Dedifferentiated amniotic fluid mesenchymal stem cell (primary cell): Measurements from ENCODE around the gene EDC3.
A peak's percentile ranks its signal among the peaks of the same experiment; 100 is the strongest.
"Not testable (repeated sequence)": the region's sequence is repeated elsewhere in the genome, so short reads cannot be mapped to it uniquely, and the experiment has no call there.

Source experiments
- DNase-seq: peaks from one replicate; pipeline ENCODE4 v3.0.0-alpha.2; 2016; ENCODE audit errors: extremely low spot score

EDC3 gene

DNA sequence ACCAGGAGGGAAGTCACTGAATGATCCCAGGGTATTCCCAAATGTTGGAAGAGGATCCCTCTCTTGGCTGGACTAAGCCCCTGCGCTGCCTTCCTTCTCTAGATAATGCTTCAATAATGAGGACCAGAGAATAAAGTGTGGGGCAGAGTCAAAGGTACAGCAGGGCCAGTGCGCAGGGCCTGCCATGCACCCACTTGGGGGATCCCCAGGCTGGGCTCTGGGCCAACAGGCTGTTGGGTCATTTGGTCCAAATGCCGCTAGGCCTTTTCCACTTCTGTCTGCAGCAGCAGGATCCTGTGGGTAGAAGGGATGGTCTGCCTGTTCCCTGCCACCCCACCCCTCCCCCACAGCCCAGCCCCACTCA is 85.9 kb downstream of the EDC3 start:
- DNase-seq: no peak

DNA sequence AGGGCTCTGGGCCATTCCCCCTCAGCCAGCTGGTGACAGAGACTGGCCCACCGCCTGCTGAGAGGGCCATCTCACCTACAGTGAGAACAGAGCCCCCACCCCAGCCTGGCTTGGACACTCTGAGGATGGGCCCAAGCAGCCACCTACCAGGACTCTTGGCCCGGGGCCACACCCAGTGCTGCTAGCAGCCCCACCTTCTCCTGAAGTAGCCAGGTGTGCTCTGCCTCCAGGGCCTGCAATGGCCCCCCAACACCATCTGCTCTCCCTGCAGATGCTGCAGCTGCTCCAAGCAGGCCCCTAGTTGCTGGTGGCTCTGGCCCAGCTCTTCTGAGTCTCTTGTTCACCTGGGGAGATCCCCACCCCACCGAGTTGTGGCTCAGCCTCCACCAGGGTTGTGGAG is 87.0 kb downstream of the EDC3 start:
- DNase-seq: no peak

DNA sequence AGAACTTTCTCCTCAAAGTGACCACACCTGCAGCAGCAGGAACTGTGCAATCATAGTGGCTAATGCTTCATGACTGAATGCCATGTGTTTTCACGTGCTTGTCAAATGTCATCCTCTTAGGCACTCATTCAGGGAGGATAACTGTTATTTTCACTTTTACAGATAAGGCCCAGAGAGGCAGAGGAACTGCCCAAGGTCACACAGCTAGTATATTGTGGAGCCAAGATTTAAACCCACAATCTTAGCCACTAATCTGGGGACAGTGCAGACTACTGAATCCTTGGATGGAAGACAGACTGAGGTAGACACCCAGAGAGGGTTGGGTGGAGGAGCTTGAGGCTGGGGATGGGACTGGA is 90.1 kb downstream of the EDC3 start:
- DNase-seq: no peak

DNA sequence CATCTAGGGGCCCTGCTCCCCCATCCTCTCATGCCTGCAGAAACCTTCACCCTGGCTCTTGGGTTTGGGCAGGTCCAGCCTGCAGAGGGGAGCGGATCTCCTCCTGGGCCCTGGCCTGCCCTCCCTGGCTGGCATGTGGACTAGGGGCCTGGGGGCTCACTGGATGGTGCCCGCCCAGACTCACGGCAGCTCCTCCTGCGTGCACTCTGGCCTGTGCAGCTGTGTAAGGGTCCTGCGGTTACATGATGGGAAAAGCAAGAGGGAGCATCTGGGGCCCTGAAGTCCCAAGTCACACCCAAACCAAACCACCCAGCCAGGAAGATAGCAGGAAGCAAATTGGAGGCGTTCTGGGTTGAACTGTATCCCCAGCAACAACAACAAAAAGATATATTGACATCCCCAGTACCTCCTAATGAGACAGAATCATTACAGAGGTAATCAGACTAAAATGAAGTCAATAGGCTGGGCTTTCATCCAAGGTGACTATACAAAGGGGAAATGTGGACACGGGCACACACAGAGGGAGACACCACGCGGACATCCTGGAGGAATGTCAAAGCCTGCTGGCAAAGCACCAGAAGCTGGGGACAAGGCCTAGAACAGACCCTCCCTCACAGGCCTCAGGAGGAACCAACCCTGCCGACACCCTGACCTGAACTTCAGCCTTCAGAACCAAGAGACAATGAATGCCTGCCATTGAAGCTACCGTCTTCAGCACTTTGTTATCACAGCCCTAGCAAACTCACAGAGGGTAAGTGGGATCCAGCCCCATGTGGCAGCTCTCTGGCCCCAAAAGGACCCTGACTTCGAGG is 90.6 kb downstream of the EDC3 start:
- no peak for DNase-seq

DNA sequence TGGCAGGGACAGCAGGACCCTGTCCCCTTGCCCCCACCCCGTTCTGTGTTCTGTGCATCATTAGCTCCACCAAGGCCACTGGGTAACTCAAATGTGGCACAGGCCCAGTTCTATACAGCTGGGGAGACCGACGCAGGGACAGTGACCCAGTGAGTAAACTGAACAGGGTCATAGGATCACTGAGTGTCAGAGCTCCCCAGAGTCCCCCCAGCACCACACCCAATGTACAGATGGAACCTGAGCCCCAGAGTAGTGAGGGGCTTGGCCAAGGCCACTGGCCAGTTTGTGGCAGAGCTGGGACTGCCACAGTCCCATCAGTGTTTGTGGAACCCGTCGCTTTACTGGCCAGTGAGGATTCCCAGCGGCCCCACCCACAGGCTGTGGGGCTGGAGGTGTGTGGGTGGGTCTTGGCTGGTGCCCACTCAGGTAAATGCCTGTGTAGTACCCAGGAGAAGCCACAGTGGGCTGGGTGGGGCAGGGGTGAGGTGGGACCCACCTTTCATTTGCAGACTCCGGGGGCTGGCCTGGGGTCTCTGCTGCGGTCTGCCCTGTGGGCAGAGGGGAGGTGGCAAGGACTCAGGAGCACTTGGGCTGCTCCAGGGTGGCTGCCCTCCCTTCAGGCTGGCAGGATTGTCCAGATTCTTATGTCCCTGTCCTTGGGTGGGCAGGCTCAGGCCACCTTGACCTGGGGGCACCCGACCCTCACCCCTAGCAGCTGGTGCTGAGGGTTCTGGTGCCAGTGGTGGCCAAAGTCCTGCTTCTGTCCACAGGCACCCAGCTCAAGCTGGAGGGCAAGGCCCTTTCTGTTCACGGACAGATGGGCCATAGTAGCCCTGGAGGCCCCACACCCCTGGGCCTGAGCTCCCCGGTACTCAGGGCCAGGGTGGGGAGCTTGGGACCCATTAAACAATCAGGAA is 91.8 kb downstream of the EDC3 start:
- no peak for DNase-seq

DNA sequence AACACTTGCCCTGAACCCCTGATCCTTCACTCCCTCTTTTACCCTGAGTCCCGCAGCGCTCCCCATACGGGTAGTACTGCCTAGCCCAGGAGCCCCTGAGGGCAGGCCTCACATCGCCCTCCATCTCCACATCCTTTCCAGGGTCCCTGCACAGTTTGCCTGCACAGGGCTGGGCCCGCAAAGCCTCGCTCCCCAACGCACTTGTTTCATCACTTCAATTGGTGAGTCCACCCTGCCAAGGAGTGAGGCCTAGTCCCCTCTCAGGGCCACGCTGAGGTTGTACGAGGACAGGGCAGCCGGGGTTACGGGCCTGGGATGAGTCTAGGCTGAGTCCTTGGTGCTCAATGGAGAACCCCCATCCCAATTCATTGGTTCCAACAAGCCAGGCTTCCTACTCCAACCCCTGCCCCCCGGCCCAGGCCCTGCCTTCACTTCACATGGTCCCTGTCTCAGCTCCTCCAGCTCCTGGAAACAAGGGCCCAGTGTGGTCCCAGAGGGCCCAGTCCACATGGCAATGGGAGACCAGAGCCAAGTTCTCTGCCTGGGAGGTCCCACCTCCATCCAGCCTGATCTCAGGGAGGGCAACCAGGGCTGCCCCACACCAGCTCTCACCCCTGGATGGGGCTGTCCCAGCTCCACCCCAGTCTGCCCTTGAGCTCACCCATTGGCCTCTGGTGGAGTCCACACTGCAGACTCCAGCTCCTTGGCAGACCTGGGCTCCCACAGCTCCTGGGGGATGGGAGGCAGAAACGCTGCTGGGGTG is 92.6 kb downstream of the EDC3 start:
- no peak for DNase-seq

DNA sequence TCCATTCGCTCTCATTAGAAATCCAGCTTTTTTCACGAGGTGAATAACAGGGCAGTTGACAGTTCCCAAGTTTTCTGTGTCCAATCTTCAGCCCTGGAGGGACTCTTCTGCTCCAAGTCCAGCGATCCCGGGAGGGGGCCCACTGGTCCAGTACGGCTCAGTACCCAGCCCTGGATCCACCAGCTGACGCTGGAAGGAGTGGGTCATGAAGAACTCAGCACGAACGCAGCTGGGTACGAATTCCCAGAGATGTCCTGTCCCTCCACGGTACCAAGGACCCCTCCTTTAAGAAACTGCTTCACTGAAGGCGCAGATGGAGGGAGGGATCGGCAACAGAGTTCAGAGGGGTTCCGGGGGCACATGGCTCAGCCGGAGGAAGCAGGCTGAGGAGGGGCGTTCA is 96.7 kb downstream of the EDC3 start:
- no peak for DNase-seq

DNA sequence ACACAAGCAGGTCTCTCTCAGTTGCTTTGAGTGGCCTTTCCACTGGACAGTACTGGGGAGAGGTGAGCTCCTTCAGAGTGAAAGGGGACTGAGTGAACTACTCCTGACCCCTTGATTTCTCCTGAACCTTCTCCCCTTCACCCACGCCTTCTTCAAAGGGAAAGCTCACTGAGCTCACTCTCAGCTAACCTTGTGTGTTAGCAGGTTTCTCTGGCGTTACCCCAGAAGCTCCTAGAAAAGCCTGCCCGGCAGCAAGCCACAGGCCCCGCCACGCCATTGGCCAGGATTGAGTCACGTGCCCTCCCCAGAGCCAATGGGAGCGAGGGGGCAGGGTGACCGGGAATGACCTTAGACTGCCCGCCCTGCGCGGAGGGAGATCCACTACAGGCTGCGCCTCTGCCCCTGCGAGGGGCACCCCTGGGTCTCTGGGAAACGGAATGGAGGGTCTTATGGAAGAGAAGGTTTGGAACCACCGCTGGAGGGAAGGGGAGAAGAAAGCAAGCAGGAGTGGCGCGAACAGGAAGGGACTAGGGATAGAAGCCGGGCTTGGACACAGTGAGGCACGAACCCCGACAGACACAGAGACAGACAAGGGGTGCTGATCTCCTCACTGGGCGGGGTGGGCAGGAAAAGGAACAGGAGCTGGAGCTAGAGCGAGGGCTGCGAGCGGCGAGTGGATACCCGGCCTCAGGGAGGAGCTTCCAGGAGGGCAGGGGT is 97.5 kb downstream of the EDC3 start:
- peak; percentile 85 for DNase-seq

DNA sequence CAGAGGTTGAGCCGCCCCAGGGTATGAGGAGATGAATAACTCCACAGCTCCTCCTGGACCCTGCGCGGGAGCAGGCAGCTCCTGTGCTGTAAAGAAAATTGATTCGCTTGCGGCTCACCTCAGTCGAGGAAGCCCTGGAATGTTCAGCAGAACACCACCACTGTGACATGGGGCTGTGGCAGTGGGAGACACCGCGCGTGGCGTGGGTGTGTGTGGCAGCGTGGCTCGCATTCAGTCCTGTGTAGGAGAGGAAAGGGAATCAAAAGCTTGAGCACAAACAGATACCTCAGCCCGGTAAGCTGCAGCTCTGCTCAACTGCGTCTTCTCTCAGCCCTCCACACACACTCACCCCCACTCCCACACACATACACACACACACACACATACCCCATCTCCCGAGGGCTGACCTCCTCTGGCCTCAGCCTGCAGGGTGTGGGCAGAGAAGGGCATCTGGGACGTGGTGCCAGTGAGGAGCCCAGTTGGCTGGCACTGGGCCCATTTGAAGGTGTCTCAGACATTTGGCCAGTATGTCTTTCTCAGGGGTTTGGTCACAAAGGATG is 98.6 kb downstream of the EDC3 start:
- not testable (repeated sequence) for DNase-seq

DNA sequence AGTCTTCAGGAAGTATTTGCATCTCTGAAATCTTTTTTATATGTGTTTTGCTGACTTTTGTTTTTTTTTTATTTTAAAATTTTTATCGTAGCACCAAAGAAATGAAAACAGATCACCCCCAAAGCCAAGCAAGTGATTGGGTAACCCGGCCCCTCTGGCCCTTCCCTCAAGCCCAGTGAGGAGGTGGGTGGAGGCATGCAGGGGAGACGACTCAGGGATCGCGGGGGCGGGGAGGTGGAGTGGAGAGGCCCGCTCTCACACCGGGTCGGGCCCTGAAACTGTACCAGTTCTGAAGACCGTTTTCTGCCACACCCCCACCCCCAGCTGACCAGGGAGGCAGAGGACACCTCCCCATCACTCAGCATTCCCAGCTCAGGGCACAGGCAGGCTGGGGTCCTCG is 99.1 kb downstream of the EDC3 start:
- not testable (repeated sequence) for DNase-seq

DNA sequence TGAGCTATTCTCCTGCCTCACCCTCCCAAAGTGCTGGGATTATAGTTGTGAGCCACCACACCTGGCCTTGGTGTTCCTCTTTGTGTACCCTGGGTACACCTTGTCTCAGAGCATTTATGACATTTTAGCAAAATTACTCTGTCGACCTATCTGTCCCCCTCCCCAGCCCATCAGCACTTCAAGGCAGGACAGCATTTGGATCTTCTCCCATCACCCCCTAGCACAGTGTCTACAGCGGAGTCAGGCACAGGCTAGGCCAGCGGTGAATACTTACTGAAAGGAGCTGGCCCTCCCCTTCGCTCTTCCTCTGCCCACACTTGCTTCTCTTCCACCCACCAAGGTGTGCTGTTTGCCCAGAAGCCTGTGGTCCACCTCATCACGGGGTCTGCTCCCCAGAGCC is 100.6 kb downstream of the EDC3 start:
- DNase-seq: no peak

DNA sequence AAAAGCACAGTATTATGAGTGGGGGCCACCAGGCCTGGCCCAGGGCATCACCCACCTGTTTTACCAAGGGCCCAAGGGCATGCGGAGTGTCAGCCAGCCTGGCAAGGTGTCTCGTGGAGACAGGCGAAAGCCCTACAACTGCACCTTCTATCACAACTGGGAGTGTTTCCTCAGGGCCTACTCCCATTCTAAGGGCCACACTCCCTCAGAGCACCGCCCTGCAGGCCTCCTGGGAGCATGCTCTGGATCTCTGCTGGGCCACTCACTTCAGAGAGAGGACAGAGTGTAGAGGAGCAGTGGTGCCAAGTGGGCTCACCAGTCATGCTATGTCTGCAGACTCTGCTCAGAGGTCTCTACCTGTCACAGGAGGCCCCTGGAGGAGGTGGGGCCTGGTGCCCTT is 101.4 kb downstream of the EDC3 start:
- no peak for DNase-seq

DNA sequence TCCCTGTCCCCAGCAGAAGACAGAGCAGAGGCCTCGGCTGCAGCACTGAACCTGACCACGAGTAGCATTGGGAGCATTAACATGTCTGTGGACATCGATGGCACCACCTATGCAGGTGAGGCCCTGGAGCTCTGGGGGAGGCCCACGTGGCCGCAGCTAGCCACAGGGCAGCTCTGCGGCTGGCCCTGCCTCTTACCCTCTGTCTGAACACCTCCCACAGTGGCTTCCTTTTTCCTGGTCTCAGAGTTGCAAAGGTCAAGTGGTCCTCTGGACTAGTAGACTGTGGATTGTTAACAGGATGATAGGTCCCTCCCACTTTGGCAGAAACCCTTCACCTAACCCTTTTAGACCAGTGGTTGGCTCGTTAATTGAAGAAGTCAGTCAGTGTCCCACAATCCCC is 102.7 kb downstream of the EDC3 start:
- DNase-seq: no peak

DNA sequence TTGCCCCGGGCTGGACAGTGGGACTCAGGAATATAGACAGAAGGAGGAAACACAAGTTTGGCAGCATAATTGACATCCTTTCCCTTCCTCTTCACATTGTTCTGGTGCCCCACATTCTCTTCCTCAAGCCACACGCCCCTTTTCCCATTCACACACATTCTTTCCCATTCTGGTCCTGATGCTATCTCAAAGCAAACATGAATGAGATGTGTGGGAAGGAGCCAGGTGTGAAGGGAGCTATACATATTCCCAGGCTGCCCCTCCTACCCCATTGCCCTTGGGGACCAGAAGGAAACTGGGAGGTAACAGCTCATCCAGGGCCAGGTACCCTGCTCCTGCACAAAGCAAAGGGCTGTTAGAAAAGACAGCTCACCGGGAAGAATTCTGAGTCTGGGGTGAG is 103.6 kb downstream of the EDC3 start:
- DNase-seq: no peak

DNA sequence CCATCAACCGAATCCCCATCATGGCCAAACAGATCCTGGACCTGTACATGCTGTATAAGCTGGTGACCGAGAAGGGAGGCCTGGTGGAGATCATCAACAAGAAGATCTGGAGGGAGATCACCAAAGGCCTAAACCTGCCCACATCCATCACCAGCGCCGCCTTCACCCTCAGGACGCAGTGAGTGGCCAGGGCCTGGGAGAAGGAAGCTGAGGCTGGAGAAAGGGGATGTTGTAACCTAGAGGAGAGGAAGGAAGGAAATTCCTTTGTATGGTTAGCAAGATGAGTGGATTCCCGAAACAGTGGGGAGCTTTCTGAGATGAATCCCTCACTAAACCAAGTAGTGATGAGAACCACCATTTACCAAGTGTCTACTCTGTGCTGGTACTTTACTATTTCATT is 106.0 kb downstream of the EDC3 start:
- DNase-seq: no peak

DNA sequence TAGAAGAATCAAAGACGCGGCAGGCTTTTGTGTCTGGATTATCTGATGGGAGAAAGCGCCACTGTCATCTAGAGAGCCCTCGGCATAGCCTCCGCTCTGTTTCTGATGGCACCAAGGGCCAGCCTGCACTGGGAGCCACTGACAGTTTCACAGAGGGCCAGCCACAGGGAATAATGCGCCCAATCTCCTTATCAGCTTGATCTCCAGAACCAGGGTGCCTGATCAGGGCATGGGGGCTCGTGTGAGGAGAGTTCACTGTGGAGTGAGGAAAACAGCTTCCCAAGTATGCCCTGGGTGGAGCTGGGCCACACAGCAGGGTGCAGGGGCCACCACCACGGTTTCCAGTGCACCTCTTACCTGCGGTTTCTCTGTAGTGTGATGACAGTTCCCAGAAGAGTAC is 110.0 kb downstream of the EDC3 start:
- no peak for DNase-seq

DNA sequence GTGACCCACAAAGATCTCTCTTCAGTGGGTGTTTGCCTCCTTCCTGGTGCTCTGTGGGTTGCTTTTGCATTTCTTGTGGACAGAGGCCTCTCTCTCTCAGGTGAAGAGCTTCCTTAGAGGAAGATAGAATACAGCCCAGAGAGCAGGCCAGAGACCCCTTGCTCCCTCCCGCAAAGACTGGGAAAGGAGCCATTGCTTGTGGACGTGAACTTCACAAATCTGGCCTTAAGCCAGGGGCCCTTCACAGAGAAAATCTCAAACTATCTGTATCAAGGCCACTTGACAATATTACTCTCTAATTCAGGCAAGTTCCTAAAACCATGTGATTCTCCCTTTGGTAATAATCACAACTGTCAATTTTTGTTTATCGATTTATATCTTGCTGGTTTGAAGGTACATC is 110.6 kb downstream of the EDC3 start:
- DNase-seq: no peak

DNA sequence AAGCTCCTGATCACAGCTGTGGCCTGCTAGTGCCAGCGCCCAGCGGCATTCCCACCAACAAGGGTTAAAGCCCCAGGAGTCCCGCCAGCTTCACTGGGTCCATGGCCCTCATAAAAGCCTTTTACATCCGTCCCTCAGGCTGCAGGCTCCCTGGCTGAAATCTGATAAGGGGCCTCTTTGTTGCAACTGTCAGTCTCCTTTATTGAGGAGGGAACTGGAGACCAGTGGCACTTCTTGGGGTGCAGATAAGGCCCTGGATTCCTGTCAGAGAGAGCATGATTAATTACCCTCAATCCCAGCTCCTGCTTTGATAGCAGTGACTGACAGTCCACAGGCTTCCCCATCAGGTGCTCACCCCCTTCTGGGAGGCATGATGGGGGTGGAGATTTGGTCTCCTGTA is 111.0 kb downstream of the EDC3 start:
- no peak for DNase-seq

DNA sequence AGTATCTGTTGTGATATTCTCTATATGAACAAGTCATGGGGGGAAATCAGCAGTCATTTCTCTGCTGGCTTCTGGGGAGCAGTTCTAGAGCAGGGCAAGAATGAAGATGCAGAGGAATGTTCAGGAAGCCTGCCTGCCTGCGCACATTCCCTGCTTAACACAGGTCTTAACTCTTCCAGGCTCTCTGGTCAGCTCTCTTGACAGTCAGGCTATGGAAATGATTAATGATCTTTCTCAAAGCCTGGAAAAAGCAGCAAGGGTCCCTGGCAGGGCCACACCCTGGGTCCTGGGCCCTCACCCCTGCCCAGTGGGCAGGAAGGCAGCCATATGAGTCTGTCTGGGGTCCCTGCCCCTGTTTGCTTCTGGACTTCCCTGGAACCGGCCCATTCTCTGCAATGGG is 111.6 kb downstream of the EDC3 start:
- DNase-seq: no peak
